GM18861 (cell line): Measurements from ENCODE around the gene CYB5RL.
"Not testable (repeated sequence)": the region's sequence is repeated elsewhere in the genome, so short reads cannot be mapped to it uniquely, and the experiment has no call there.

Experiments used
- ATAC-seq: cut with Tn5 transposase; IDR thresholded peaks from one replicate; pipeline ENCODE4 v1.9.1; 2021; ENCODE audit not compliant: unreplicated experiment

CYB5RL gene

DNA sequence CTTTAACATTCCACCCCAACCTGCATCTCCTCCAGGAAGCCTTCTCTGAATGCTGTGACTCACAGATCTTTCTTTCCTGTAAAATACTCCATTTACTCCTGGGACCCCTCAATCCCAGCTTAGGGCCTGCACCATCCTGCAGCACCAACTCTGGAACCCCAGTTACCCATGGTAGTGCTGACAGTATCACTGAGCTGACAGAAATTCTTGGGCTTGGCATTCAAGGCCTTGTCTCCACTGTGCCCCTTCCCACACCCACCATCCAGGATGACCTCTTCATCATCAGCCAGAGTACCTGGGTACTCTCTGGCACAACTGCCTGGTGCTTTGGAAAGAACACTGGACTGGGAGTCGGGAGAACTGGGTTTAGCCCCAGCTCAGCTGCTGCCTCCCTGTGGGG lies 8.3 kb downstream of the CYB5RL start:
- no peak for ATAC-seq

DNA sequence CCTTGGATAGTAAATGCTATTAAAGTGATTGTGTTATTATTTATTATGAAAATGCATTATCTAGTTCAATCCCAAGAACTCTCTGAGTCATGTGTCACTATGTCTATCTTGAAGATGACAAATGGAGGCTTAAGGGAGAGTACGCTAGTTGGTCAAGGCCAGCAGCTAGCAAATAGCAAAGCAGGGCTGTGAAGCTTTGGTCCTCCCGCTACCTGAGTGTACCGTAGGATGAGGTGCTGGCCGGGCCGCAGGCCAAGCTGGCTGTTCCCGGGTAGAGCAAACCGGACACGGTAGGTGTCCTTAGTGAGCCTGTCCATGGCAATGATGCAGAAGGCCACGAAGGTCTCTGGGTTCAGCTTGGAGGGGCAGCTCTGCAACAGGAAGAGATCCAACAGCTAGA lies 9.3 kb downstream of the CYB5RL start:
- ATAC-seq, result no peak

GRCh38 chr1:54188291-54188690 lies 11.5 kb downstream of the CYB5RL start:
- no peak for ATAC-seq

- no peak for ATAC-seq
These were observed 13.8 kb downstream of the CYB5RL start for GRCh38 chr1:54186056-54186455.

DNA sequence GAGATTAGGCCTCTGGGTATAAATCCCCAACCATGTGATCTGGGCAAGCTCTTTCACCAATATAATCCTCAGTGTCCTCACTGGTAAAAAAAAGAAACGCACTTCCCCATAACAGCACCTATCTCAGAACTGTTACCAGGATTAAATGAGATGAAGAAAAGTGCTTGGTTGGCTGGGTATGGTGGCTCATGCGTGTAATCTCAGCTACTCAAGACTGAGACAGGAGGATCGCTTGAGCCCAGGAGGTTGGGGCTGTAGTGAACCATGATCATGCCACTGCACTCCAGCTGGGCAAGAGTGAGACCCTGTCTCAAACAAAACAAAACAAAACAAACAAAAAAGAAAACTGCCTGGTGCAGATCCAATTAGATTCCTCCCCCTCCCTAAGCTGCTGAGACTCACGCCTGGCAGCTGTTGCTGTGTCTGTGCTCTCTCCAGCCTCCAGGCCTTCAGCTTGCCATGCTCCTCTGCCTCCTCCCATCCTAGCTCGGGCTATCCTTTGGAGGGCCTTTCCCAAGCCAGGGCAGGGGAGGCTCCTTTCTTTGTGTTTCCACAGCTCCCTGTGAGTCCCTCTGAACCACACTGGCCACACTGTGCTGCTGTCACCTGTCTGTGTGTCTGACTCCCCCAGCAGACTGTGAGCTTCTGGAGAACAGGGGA lies 19.0 kb downstream of the CYB5RL start:
- no peak for ATAC-seq

- ATAC-seq, result no peak
These were observed 21.3 kb downstream of the CYB5RL start for GRCh38 chr1:54178296-54179070.

DNA sequence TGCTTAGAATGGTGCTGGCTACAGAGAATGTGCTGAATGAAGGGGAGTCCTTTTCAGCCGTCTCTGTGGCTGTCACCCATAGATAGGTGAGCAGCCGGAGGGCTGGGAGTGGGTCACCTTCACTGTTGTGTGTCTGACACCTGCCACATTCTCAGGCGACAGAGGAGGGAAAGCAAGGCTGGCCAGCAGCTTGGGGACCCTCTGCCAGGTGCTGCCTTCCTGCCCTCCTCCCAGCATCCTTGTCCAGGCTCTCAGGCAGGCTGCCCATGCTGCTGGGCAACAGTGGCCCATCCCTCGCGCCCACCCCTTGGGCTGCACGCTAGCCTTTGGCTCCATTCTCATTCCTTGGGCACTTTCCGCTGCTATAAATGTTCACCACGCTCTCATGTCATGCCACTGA lies 22.1 kb downstream of the CYB5RL start:
- no peak for ATAC-seq

DNA sequence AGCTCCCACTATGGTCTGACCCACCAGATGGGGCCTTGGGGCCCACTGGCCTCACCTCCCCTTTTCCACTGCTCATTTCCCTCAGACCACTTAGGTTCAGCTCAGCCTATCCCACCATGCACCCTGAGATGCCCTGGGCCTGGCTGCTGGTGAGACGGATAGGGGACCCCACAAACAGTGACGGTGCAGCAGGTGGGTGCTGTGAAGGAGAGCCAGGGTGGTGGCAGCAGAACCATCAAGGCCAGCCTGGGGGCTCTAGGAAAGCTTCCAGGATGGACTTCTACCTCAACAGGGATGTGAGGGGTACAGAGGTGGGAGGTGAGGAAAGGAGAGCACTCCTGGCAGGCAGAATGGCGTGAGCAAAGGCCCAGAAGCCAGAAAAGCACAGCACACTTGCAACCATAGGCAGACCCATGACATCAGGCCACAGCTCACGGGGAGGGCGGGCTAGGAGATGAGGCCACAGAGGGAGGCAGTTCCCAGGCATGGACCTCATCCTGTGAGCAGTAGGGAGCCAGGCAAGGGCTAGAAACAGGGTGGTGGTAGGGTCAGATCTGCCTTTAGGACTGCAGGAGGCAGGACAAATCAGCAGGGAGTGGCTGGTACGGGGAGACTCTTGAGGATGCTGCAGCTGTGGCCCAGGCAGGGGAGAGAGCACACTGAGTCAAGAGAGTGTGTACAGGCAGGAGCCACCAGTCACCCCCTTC lies 23.1 kb downstream of the CYB5RL start:
- no peak for ATAC-seq

- ATAC-seq, result no peak
These were observed 25.7 kb downstream of the CYB5RL start for GRCh38 chr1:54174106-54174505.

- no peak for ATAC-seq
These were observed 26.1 kb downstream of the CYB5RL start for GRCh38 chr1:54173681-54174080.

DNA sequence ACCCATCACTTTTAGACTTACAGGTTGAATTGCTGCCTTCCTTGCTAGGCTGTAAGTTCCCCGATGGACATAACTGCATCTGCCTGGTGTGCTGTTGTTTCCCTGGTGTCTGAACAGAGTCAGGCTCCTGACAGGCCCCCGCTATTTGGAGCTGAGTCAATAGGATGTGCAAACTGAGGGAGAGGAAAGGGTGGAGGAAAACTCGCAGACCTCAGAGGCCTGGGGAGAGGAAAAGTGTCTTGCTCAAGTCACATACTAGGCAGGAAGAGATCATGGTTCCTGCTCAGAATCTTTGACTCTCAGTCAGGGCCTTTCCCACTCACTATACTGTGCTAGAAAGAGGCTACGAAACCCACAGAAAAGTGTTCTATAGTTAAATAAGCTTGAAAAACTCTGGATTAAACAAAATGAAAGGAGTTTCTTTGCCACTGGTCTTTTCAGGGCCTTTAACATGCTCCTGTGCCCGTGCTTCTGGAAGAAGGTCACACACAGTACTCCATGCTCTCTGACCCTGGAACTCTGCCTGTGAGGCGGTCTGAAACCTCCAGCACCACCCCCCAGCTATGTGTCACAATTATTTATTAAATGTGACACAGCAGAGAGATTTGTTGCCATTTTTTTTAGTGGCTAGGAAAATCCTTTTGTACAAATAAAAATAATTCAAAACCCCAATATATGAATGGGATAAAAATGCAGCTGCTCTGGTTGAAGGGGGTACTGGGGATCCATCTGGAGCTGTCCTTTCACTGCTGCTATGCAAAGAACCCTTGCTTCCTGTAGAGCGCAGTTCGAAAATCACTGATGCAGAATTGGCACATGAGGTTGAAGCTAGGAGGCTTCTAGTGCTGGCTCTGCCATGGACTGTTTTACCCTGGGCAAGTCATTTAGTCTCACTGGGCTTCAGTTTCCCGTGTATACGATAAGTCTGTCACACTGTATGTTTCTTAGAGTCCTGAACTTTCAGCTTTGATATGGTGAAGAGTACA lies 26.9 kb downstream of the CYB5RL start:
- no peak for ATAC-seq

DNA sequence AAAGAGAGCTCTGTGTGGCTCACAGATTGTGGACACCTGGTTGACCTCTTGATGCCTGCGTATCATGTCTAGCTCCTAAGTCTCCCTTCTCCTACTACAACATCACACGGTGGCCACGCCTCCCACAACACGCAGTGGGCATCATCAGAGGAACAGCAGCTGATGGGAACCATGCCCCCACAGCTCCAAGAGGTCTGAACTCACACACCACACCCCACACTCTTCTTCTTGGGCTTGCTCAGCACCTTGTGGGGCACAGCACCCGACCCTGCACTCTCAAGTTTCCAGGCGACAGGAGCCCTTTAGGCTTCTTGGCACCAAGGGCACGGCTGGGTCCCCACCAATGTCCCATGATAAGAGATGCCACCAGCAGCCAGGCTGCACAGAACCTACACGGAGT lies 28.2 kb downstream of the CYB5RL start:
- ATAC-seq, result no peak

DNA sequence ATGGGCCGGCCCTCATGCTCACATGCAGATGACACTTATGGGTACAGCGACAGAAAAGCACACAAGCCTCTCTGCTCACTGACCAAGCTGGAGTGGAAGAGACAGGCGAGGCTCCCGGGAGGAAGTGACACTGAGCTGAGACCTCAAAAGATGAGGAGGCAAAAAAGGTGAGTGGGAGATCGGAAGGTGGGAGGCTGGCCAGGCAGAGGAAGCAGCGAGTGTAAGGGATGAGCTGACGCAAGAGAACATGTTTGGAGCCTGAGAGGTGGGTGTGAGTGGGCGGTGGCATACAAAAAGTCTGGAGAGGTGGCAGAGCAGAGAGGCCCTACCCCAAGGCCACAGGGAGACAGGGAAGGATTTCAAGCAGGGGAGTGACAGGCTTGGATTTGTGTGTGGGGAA lies 28.8 kb downstream of the CYB5RL start:
- ATAC-seq, result no peak

GRCh38 chr1:54169068-54169467 lies 30.8 kb downstream of the CYB5RL start:
- ATAC-seq, result no peak

GRCh38 chr1:54168206-54168965 lies 31.4 kb downstream of the CYB5RL start:
- ATAC-seq, result no peak

GRCh38 chr1:54167422-54168139 lies 32.2 kb downstream of the CYB5RL start:
- ATAC-seq, result no peak

GRCh38 chr1:54166357-54166756 lies 33.5 kb downstream of the CYB5RL start:
- not testable (repeated sequence) for ATAC-seq

DNA sequence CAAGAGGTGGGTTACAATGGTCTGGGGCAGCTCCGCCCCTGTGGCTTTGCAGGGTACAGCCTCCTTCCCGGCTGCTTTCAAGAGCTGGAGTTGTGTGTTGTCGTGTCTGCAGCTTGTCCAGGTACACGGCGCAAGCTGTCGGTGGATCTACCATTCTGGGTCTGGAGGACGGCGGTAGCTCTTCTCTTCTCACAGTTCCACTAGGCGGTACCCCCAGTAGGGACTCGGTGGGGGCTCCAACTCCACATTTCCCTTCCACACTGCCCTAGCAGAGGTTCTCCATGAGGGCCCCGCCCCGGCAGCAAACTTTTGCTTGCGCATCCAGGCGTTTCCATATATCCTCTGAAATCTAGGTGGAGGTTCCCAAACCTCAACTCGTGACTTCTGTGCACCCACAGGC lies 34.7 kb downstream of the CYB5RL start:
- ATAC-seq, result no peak

DNA sequence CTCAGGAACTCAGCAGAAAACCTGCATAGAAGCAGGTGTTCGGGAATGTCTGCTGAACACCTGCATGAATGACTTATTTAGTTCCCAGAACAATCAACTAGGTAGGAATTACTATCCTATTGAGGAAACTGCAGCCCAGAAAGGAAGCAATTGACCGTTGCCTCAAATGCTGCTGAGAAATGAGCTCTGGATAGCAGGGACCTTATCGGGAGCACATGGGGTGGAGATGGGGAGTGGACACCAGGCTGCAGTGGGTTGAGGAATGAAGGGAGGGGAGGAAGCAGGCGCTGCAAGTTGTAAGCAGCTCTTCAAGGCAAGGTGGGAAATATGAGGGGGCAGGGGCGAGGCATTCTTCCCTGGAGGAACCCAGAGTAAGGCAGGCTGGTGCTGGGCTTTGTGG lies 36.3 kb downstream of the CYB5RL start:
- ATAC-seq, result no peak

DNA sequence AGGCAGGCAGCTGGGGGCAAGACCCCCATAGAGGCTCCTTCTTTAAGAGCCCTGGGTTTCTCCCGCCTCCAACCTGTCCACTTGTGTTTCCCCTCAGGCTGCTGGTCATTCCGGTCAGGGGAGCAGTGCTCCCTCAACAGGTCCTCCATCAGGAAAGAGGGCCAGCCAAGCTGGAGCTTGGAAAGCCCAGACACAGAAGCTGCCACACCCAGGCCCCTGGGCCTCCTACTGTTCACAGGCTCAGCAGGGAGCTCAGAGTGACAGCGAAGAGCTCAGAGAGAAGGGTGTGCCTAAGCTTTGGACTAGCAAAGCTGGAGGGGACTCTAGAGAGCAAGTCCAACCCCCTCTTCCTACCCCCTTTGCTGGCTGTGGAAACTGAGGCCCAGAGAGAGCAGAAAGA lies 36.8 kb downstream of the CYB5RL start:
- no peak for ATAC-seq
